Spleen (tissue), 11 donors: ENCODE results near the gene ZNRD2. TPM values are rescaled to one million over a fixed set of nuclear protein-coding genes. Genes with fewer than 3 reads are reported as not detected.

Source experiments
- DNase-seq: peaks from one replicate; pipeline ENCODE4 v3.0.0-alpha.2; 2020
- H3K27ac ChIP-seq, 8 donors: fragments of 200-600 bp; sonication (generic) in 7 of 8; 1 replicate in 4 of 8; 2 replicates in 4 of 8; pipeline versions ENCODE4 v1.5.0 to v1.8.0; 2016 to 2021; ENCODE audit warnings: inconsistent platforms in 4 of 8, mild to moderate bottlenecking in 4 of 8, moderate library complexity in 1 of 8
- H3K27me3 ChIP-seq, 7 donors: fragments of 200-600 bp; sonication (generic) in 6 of 7; replicated peaks in 1 of 7; 1 replicate in 4 of 7; 2 replicates in 3 of 7; pipeline versions ENCODE4 v1.5.0 to v1.8.0; 2016 to 2021; ENCODE audit warnings: inconsistent platforms in 3 of 7, mild to moderate bottlenecking in 1 of 7
- H3K36me3 ChIP-seq, 6 donors: fragments of 200-600 bp; sonication (generic) in 5 of 6; 1 replicate in 4 of 6; 2 replicates in 2 of 6; pipeline versions ENCODE4 v1.5.0 to v1.8.0; 2016 to 2021; ENCODE audit warnings: inconsistent platforms in 2 of 6
- H3K4me1 ChIP-seq, 6 donors: fragments of 200-600 bp; sonication (generic) in 5 of 6; 1 replicate in 3 of 6; 2 replicates in 3 of 6; pipeline versions ENCODE4 v1.5.0 to v1.8.0; 2016 to 2021; ENCODE audit warnings: inconsistent platforms in 3 of 6
- H3K4me3 ChIP-seq, 8 donors: fragments of 200-600 bp; sonication (generic) in 7 of 8; 1 replicate in 4 of 8; 2 replicates in 4 of 8; pipeline versions ENCODE4 v1.5.0 to v1.8.0; 2016 to 2021; ENCODE audit warnings: inconsistent platforms in 4 of 8, mild to moderate bottlenecking in 4 of 8, moderate library complexity in 2 of 8
- H3K9me3 ChIP-seq, 8 donors: fragments of 200-600 bp; sonication (generic) in 7 of 8; 1 replicate in 4 of 8; 2 replicates in 4 of 8; pipeline versions ENCODE4 v1.5.0 to v1.8.0; 2016 to 2021; ENCODE audit warnings: inconsistent platforms in 4 of 8
- POLR2A ChIP-seq, 3 donors: fragments of 450-650 bp; IDR thresholded peaks; one replicate each; pipeline ENCODE4 v1.5.1; 2017; ENCODE audit warnings: antibody characterized with exemption in 3 of 3, mild to moderate bottlenecking in 1 of 3
- POLR2AphosphoS5 ChIP-seq, 3 donors: sonication (generic); formaldehyde crosslinking; IDR thresholded peaks; one replicate each; pipeline ENCODE4 v1.5.1; 2017; ENCODE audit warnings: antibody characterized with exemption in 3 of 3
- WGBS, 5 donors: extraction: QIAGEN DNeasy Blood & Tissue Kit in 3 of 5; methylation state at CpG; one replicate each; pipeline versions ENCODE4 v1.1.5 to v1.1.7; 2013 to 2018; 5-methylcytosine and 5-hydroxymethylcytosine counted together
- intact Hi-C: fragments of 100-400 bp; cut with DNase I; formaldehyde crosslinking; loops from one replicate; pipeline ENCODE4 v1.15.0; 2023; ENCODE audit warnings: low total_unique reads
- polyA plus RNA-seq, 3 donors: library from polyadenylated mRNA; stranded (reverse); fragments of 200-250 nt; gene quantifications; one replicate each; pipeline ENCODE4 v1.2.1, GENCODE V29; 2013
- total RNA-seq, 7 donors: library from RNA; depleted of rRNA in 3 of 7; stranded (reverse); fragments of >200 nt in 3 of 7; fragmentation: NEBNext Ultra II Directional in 4 of 7; extraction: Animal tissue kit (Norgen Biotek cat#: 25700) in 4 of 7; gene quantifications; one replicate each; pipeline versions ENCODE4 v1.1.0 to v1.2.1, GENCODE V29; 2016 to 2021
- TF ChIP-seq, protein P1 (sequence below), 11 experiments: fragments of 200-600 bp in 7 of 11; fragments of 450-650 bp in 4 of 11; sonication (generic) in 4 of 11; IDR thresholded peaks in 8 of 11; conservative IDR thresholded peaks in 3 of 11; 1 replicate in 7 of 11; 2 replicates in 4 of 11; pipeline versions ENCODE4 v1.4.0 to v1.8.0; 2016 to 2021; ENCODE audit warnings: antibody characterized with exemption in 11 of 11, inconsistent platforms in 4 of 11, mild to moderate bottlenecking in 1 of 11
- donor health status: healthy with polysubstance abuse.
- donor health status: DM: no; HTN: no; CAD: no; lungs with moderate emphysema.
- donor health status: DM: no; HTN: no; CAD: no.
- donor health status: Bipolar disorder and iron deficiency.
- donor health status: healthy.
- donor health status: DM: no; HTN: no; CAD: no.
- donor health status: DM: yes; HTN: yes; CAD: no.

The ZNRD2 gene
- total and polyA plus RNA-seq, 10 donors: 20.9 to 68.8 (median 38.4) TPM

DNA sequence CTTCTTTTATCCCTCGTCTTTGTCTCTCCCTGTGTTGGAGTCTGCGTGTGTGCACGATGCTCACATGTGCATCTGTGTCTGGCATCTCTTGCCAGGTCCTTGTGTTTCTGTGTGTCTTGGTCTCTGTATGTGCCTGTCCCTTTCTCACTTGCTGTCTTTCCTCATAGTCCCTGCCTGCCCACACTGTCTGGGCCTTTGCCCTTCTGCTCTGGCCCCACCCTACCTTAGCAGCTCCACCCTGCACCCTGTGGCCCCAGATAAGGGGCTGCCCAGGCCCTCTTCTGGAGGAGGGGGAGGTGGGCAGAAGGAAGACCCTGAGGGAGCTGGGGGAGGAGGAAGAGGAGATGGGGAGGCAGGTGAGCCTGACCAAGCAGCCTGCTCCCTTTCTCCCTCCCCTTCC is 8.4 kb downstream of the ZNRD2 start:
- peaks cover 17 to 96% (median 53%) of the 10 kb centered on the region in 6 donors for H3K4me1 ChIP-seq
- peak overlapping the region in 7 of 8 donors; percentile 88 to 99 (median 97) for H3K27ac ChIP-seq
- intact Hi-C loops: no loop called here

GRCh38 chr11:65579291-65579690 is 9.0 kb downstream of the ZNRD2 start:
- intact Hi-C loops: no loop called here
- TF ChIP-seq POLR2AphosphoS5 (IDR thresholded peaks at IDR 0.05): no peak
- TF ChIP-seq, protein P1, sequence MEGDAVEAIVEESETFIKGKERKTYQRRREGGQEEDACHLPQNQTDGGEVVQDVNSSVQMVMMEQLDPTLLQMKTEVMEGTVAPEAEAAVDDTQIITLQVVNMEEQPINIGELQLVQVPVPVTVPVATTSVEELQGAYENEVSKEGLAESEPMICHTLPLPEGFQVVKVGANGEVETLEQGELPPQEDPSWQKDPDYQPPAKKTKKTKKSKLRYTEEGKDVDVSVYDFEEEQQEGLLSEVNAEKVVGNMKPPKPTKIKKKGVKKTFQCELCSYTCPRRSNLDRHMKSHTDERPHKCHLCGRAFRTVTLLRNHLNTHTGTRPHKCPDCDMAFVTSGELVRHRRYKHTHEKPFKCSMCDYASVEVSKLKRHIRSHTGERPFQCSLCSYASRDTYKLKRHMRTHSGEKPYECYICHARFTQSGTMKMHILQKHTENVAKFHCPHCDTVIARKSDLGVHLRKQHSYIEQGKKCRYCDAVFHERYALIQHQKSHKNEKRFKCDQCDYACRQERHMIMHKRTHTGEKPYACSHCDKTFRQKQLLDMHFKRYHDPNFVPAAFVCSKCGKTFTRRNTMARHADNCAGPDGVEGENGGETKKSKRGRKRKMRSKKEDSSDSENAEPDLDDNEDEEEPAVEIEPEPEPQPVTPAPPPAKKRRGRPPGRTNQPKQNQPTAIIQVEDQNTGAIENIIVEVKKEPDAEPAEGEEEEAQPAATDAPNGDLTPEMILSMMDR (IDR thresholded peaks at IDR 0.05 in 8 of 11, conservative IDR thresholded peaks at IDR 0.05 in 3 of 11): no peak
- no peak for TF ChIP-seq POLR2A (IDR thresholded peaks at IDR 0.05)
- DNase-seq: no peak
- Histone ChIP-seq H3K4me3 (no peak overlapping the region), H3K9me3 (no peaks in the 10 kb centered on the region), H3K4me1 (peaks cover 14 to 97% (median 50%) of the 10 kb centered on the region in 6 donors), H3K27me3 (no peaks in the 10 kb centered on the region), H3K27ac (peak overlapping the region in 4 of 8 donors; percentile 93 to 99 (median 97)), H3K36me3 (peaks cover 4 to 66% (median 47%) of the 10 kb centered on the region in 6 donors)
- 58 to 89% (median 76%) methylated on average over 4 of the region's 4 CpGs for WGBS, 5 donors

More for the DNA sequence above, 8.4 kb downstream of the ZNRD2 start:
- no peak for DNase-seq
- peaks cover 4 to 63% (median 41%) of the 10 kb centered on the region in 6 donors for H3K36me3 ChIP-seq
- no peaks in the 10 kb centered on the region for H3K9me3 ChIP-seq
- H3K27me3 ChIP-seq: no peaks in the 10 kb centered on the region
- TF ChIP-seq POLR2A (IDR thresholded peaks at IDR 0.05): no peak
- TF ChIP-seq, protein P1 (IDR thresholded peaks at IDR 0.05 in 8 of 11, conservative IDR thresholded peaks at IDR 0.05 in 3 of 11): no peak
- peak in 1 of 3 donors; percentile 19 for TF ChIP-seq POLR2AphosphoS5 (IDR thresholded peaks at IDR 0.05)
- WGBS, 5 donors: 79 to 96% (median 87%) methylated on average over 3 of the region's 3 CpGs
- peak overlapping the region in 3 of 8 donors; percentile 6 to 89 (median 88) for H3K4me3 ChIP-seq

- intact Hi-C loops: no loop called here
- 91 to 96% (median 92%) methylated on average over 10 to 19 of the region's 19 CpGs for WGBS, 5 donors
Measured at GRCh38 chr11:65580031-65580692, 9.9 kb downstream of the ZNRD2 start.

DNA sequence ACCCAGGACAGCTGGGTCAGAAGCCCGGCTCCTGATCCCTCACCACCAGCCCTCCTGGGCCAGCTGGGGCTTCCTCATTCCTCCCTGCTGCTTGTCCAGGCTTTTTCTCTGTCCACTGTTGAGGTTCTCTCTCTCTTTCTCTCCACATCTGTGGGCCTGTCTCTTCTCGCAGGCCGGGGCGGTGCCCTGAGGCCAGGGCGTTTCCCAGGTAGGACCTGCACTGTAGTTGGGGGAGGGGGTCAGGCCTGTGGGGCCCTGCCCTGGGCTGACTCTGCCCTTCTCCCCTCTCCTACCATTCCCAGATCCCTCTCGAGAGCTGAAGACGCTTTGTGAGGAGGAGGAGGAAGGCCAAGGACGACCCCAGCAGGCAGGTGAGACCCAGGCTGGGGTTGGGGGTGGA is 10.5 kb downstream of the ZNRD2 start:
- intact Hi-C loops: no loop called here
- no peaks in the 10 kb centered on the region for H3K9me3 ChIP-seq
- H3K4me3 ChIP-seq: no peak overlapping the region
- WGBS, 5 donors: 92 to 96% (median 94%) methylated on average over 7 to 8 of the region's 8 CpGs
- no peak for DNase-seq
- H3K27me3 ChIP-seq: no peaks in the 10 kb centered on the region
- peaks cover 13 to 95% (median 45%) of the 10 kb centered on the region in 6 donors for H3K4me1 ChIP-seq
- H3K27ac ChIP-seq: peak overlapping the region in 3 of 8 donors; percentile 21 to 93 (median 52)
- TF ChIP-seq, protein P1 (IDR thresholded peaks at IDR 0.05 in 8 of 11, conservative IDR thresholded peaks at IDR 0.05 in 3 of 11): no peak
- peak in 2 of 3 donors; percentile 21 to 37 for TF ChIP-seq POLR2AphosphoS5 (IDR thresholded peaks at IDR 0.05)
- peaks cover 4 to 81% (median 58%) of the 10 kb centered on the region in 6 donors for H3K36me3 ChIP-seq

More at GRCh38 chr11:65580031-65580692, 9.9 kb downstream of the ZNRD2 start:
- no peak overlapping the region for H3K4me3 ChIP-seq
- DNase-seq: no peak
- TF ChIP-seq POLR2A (IDR thresholded peaks at IDR 0.05) (no peak), POLR2AphosphoS5 (IDR thresholded peaks at IDR 0.05) (peak; percentile 7 to 72 (median 40))
- no peaks in the 10 kb centered on the region for H3K9me3 ChIP-seq
- peak overlapping the region in 3 of 8 donors; percentile 21 to 93 (median 52) for H3K27ac ChIP-seq
- peaks cover 4 to 75% (median 53%) of the 10 kb centered on the region in 6 donors for H3K36me3 ChIP-seq
- H3K4me1 ChIP-seq: peaks cover 13 to 95% (median 43%) of the 10 kb centered on the region in 6 donors
- H3K27me3 ChIP-seq: no peaks in the 10 kb centered on the region
